DOHH2 (cell line): ENCODE results near the gene TMEM45A.
"Not testable (repeated sequence)": the region's sequence is repeated elsewhere in the genome, so short reads cannot be mapped to it uniquely, and the experiment has no call there.

Experiments used
- H3F3A ChIP-seq: fragments of 200-600 bp; sonication (generic), shearing (Covaris generic); 2 replicates; pipeline ENCODE4 v1.6.0; 2016; ENCODE audit warnings: antibody characterized with exemption, mild to moderate bottlenecking; ENCODE audit not compliant: control insufficient read depth, insufficient read depth
- H3K27ac ChIP-seq: fragments of 200-600 bp; sonication (generic); 2 replicates; pipeline ENCODE4 v1.5.1; 2014; ENCODE audit warnings: low read depth, mild to moderate bottlenecking, low read length, moderate library complexity
- H3K27me3 ChIP-seq: fragments of 200-600 bp; sonication (generic); 2 replicates; pipeline ENCODE4 v1.6.1; 2014; ENCODE audit warnings: mild to moderate bottlenecking, low read length, mixed read lengths; ENCODE audit not compliant: control insufficient read depth
- H3K36me3 ChIP-seq: fragments of 200-600 bp; sonication (generic); 2 replicates; pipeline ENCODE4 v1.6.1; 2014; ENCODE audit warnings: mild to moderate bottlenecking, low read length, moderate library complexity, mixed read lengths; ENCODE audit not compliant: control insufficient read depth
- H3K4me1 ChIP-seq: fragments of 200-600 bp; sonication (generic); 2 replicates; pipeline ENCODE4 v1.6.1; 2014; ENCODE audit warnings: mild to moderate bottlenecking, low read length, mixed read lengths; ENCODE audit not compliant: control insufficient read depth
- H3K4me2 ChIP-seq: fragments of 200-600 bp; sonication (generic); 2 replicates; pipeline ENCODE4 v1.6.0; 2014; ENCODE audit warnings: mild to moderate bottlenecking, low read length, moderate library complexity
- H3K4me3 ChIP-seq: fragments of 200-600 bp; sonication (generic); 2 replicates; pipeline ENCODE4 v1.5.1; 2014; ENCODE audit warnings: mild to moderate bottlenecking, low read length, mixed read lengths
- H3K79me2 ChIP-seq: fragments of 200-600 bp; sonication (generic); 2 replicates; pipeline ENCODE4 v1.6.1; 2014; ENCODE audit warnings: mild to moderate bottlenecking, low read length, mixed read lengths; ENCODE audit not compliant: control insufficient read depth
- H3K9me2 ChIP-seq: fragments of 200-600 bp; sonication (generic); replicated peaks from 2 replicates; pipeline ENCODE4 v1.6.1; 2014; ENCODE audit warnings: mild to moderate bottlenecking, low read length, mixed read lengths; ENCODE audit not compliant: control insufficient read depth
- H3K9me3 ChIP-seq: fragments of 200-600 bp; sonication (generic); 2 replicates; pipeline ENCODE4 v1.6.1; 2014; ENCODE audit warnings: antibody characterized with exemption, low read length, mixed read lengths; ENCODE audit not compliant: control insufficient read depth, insufficient read depth
- H4K20me1 ChIP-seq: fragments of 200-600 bp; sonication (generic); 2 replicates; pipeline ENCODE4 v1.6.0; 2014; ENCODE audit warnings: low read depth, mild to moderate bottlenecking, antibody characterized with exemption, low read length, moderate library complexity; ENCODE audit not compliant: control insufficient read depth, insufficient read depth
- CTCF ChIP-seq: fragments of 200-600 bp; sonication (generic); IDR thresholded peaks from one replicate; pipeline ENCODE4 v1.5.1; 2014; ENCODE audit warnings: antibody characterized with exemption, mild to moderate bottlenecking, low read depth, low read length; ENCODE audit not compliant: poor library complexity, severe bottlenecking
- EZH2phosphoT487 ChIP-seq: fragments of 200-600 bp; sonication (generic); IDR thresholded peaks from 2 replicates; pipeline ENCODE4 v1.6.1; 2017; ENCODE audit warnings: borderline replicate concordance, mild to moderate bottlenecking, antibody characterized with exemption, low read length, moderate library complexity, mixed read lengths

The TMEM45A gene

DNA sequence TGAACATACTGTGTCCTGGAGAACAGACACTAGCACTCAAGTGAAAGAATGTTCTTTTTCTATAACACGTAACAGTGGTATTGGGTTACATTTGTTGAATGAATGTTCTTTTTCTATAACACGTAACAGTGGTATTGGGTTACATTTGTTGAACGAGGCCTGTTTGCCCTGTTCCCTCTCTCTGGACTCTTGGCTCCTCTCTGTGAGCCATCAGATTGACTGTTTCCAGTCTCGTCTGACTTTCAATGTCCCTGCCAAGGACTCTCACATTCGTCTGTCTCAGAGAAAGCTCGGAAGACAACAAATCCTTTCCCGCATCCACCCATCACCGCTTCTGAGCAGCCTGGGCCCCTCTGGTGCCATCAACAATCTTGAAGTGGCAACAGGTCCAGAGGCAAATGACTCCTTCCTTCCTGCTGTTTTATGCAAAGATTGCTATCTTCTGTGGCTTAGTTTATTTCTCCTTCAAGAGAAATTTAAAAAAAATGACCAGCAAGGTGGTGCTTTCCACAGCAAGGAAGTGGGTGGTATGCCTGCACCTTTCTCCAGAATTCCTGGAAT, 8.0 kb downstream of the TMEM45A start:
- Histone ChIP-seq H3K4me3 (no peak overlapping the region), H3K27ac (no peak overlapping the region), H3K27me3 (no peaks in the 10 kb centered on the region), H3K9me3 (no peaks in the 10 kb centered on the region), H3K36me3 (no peaks in the 10 kb centered on the region), H4K20me1 (no peaks in the 10 kb centered on the region), H3F3A (no peaks in the 10 kb centered on the region), H3K79me2 (no peaks in the 10 kb centered on the region), H3K4me1 (no peaks in the 10 kb centered on the region), H3K9me2 (no peaks in the 10 kb centered on the region), H3K4me2 (no peak overlapping the region)
- TF ChIP-seq EZH2phosphoT487 (no peak), CTCF (no peak)

DNA sequence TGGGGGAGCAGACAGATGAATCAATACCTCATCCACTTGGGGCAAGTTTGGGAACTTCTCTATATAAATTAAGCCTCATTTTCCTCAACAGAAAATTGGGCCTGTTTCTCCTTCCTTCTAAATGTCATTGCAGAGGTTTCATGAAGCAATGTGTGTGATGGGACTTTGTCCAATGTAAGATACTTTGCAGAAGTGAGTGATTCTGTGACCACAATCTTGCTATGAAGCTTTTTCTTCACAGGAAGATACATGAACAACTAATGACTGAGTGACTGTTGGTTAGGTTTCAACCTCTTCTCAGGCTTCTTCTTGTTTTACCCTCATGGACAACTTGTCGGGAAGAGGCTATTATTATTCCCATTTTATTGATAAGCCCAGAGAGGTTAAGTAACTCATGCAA, 11.0 kb downstream of the TMEM45A start:
- Histone ChIP-seq H3K9me2 (no peaks in the 10 kb centered on the region; the same call in 1 of the 2 replicates), H3K4me3 (no peak overlapping the region), H3K27ac (no peak overlapping the region), H4K20me1 (no peaks in the 10 kb centered on the region), H3K27me3 (no peaks in the 10 kb centered on the region), H3F3A (no peaks in the 10 kb centered on the region), H3K36me3 (no peaks in the 10 kb centered on the region), H3K4me2 (no peak overlapping the region), H3K4me1 (no peaks in the 10 kb centered on the region), H3K9me3 (no peaks in the 10 kb centered on the region), H3K79me2 (no peaks in the 10 kb centered on the region)
- no peak for TF ChIP-seq EZH2phosphoT487
- TF ChIP-seq CTCF: no peak

GRCh38 chr3:100506355-100506754, 13.9 kb downstream of the TMEM45A start:
- H3K4me3 ChIP-seq: no peak overlapping the region
- H3F3A ChIP-seq: no peaks in the 10 kb centered on the region
- H3K4me1 ChIP-seq: no peaks in the 10 kb centered on the region
- H3K27ac ChIP-seq: no peak overlapping the region
- no peaks in the 10 kb centered on the region for H3K36me3 ChIP-seq
- no peaks in the 10 kb centered on the region for H4K20me1 ChIP-seq
- H3K9me3 ChIP-seq: no peaks in the 10 kb centered on the region
- no peak for TF ChIP-seq CTCF
- no peak for TF ChIP-seq EZH2phosphoT487
- no peaks in the 10 kb centered on the region for H3K27me3 ChIP-seq
- H3K4me2 ChIP-seq: no peak overlapping the region
- H3K9me2 ChIP-seq: no peaks in the 10 kb centered on the region; the same call in 1 of the 2 replicates
- no peaks in the 10 kb centered on the region for H3K79me2 ChIP-seq

GRCh38 chr3:100509818-100510217, 17.4 kb downstream of the TMEM45A start:
- H3K36me3 ChIP-seq, H3K4me3 ChIP-seq, H3K27ac ChIP-seq, H3K79me2 ChIP-seq, H4K20me1 ChIP-seq, H3K27me3 ChIP-seq, H3K4me2 ChIP-seq, H3K4me1 ChIP-seq, H3K9me3 ChIP-seq, H3K9me2 ChIP-seq, H3F3A ChIP-seq: not testable (repeated sequence)
